Activated CD4-positive, alpha-beta T cell treated with anti-CD3 and anti-CD28 coated beads, Interleukin-10, Interleukin-2, amounts not matched to agents 100 ng/mL and 50 ng/mL, durations not matched to agents 16 hours and 8 hours (primary cell): ENCODE measurements around the gene KRTAP2-3.
"Not testable (repeated sequence)": the region's sequence is repeated elsewhere in the genome, so short reads cannot be mapped to it uniquely, and the experiment has no call there.

Source experiments
- DNase-seq: peaks from one replicate; pipeline ENCODE4 v3.0.0-alpha.2; 2020

The KRTAP2-3 gene

DNA sequence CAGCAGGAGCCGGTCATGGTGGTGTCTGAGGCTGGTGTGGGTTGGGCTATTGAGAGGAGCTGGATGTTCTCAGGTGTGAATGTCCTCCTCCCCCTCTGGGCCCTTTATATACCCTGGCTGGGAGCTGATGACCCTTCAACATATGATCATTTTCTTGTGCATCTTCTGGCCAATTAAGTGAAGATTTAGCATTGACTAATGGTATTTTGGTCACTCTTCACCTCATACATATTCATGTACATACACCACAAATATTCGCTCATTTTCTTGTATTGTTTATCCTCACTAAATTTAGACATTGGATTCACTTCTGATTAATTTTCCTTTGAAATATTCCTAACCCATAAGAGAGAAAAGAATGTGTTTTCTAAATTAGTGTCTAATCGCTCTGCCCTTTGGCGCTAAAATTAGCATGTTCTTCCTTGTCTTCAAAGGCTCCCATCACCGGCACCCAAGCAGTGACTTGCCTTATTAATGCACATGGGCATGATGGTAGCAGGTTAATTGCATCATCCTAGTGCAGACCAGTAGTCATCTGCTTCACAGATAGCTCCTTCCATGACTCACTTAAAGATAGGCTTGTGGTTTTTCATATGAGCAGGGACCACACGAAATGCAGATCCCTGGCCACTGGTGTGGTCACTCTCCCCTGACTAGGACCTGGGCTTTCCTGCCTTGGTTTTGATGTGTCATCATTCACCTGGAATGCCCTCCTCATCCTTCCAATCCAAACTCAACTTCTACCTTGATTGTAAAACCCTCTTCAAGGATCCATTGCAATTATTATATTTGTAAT, 6.1 kb upstream of the KRTAP2-3 start, which contains the start of gene KRTAP2-4:
Gene KRTAP2-4, minus strand, starts transcription at position 51 of the 796 bp plus-strand sequence. Its CDS starts 34 bp downstream, at position 17.
- peak; percentile 5 for DNase-seq

DNA sequence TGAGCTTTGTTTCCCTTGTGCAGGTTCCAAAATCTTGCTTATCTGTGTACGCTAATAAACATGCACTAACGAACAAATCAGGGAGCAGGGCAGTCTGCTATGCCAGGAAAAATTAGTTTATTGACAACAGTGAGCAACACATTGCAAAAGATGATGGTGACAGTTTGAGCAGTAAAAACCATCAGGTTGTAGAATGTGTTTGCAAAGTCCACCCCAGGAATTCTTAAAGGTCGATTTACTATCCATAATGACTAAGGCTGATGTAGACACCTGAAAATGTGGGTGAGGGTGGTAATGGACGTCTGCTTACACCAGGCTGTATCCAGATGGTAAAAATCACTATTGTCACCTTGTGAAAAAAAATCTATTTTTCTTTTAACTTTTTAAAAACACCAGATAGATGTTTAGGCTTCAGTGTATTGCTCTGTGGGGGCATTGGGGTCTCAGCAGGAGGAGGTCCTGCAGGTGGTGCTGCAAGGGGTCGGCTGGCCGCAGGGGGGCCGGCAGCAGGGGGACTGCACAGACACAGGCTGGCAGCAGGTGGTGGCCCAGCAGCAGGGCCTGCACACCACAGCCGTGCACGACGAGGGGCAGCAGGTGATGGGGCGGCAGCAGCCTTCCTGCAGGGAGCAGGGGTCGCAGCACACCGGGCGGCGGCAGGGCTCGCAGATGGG, 5.2 kb upstream of the KRTAP2-3 start:
- not testable (repeated sequence) for DNase-seq

DNA sequence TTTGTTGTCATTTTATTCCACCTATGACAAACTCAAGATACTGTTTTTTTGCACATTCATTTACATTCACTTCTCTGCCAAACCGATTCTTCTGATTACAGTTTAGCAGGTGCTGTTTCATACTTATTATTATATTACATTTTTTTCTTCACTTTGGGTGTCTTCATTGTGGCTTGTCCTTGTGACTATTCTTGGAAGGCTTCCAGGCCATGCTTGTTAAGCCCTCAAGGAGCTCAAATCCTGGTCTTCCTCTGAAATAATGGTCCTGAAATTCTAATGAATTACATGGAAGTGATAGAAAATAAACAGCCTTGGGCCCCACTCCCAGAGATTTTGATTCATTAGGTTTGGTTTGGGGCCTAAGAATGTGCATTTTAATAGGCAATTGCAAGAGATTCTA, 4.4 kb upstream of the KRTAP2-3 start:
- no peak for DNase-seq

DNA sequence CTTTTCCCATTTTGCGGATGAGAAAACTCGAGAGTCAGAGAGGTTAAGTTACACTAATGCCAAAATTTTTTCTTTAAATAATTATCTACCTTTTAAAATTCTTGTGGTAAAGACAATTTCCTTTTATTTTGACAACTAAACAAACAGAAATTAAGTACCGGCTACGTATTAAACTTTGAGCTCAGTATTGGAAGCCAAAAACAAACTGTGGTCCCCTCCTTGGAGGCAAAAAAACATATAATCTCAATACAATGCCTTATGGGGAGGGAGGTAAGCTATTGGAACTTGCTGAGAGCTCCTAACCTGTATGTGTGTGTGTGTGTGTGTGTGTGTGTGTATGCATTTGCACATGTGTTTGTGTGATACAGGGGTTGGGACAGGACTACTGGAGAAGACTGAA, 3.5 kb upstream of the KRTAP2-3 start:
- no peak for DNase-seq

DNA sequence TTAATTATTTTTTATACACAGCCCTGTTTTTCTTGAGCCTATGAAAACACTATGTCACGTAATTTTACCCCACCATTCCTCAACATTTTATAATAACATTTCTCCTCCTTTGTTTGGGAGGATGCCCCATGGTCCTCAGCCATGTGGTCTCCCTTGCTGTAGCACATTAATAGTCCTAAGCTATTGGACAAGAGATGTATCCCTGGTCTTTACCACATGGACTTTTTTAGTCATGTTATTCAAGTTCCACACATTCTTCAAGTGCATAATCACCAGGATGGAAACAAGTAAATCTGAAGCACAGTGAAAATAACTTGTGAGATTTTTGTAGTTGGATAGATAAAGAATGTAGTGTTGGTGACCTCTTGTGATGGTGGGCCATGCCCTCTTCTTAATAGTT, 2.0 kb upstream of the KRTAP2-3 start:
- no peak for DNase-seq

DNA sequence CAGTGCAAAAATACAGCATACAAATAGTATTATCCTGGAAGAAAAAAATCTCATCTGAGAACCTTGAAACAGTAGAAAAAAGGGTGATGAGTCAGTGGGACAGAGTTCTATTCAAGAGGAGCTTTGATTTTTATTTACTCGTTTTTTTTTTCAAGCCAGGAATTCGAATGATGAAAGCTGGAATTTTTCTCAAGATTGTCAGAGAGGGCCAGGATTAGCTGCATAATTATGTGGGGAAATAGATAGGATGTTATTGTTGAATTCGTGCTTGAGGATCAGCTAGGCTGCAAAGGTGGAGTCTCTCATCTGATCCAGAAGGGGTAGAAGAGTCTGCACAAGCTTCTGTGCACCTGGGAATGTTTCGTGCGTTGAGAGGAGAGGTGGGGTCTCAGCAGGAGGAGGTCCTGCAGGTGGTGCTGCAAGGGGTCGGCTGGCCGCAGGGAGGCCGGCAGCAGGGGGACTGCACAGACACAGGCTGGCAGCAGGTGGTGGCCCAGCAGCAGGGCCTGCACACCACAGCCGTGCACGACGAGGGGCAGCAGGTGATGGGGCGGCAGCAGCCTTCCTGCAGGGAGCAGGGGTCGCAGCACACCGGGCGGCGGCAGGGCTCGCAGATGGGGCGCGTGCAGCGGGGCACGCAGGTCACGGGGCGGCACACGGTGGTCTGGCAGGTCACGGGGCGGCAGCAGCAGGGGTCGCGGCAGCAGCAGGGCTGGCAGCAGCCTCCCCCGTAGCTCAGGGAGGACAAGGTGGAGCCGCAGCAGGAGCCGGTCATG, 450 bp downstream of the KRTAP2-3 start:
- DNase-seq, result not testable (repeated sequence)

DNA sequence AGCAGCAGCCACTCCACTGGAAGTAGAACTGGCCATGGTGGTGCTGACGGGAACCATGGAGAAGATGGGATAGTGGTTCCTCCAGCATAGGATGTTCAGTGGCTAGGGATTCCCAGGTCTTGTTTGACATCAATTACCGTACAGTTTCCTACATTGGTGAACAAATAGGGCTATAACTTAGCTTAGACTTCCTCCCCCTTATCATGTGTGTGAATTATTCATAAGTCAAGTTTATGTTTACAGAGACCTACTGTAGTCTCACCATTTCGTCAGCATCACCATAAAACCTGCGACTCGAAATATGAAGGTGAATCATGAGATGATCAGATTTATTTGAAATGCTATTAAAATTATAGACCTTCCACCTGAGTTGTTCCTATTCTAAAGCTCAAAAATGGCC, 1.2 kb downstream of the KRTAP2-3 start:
- no peak for DNase-seq

DNA sequence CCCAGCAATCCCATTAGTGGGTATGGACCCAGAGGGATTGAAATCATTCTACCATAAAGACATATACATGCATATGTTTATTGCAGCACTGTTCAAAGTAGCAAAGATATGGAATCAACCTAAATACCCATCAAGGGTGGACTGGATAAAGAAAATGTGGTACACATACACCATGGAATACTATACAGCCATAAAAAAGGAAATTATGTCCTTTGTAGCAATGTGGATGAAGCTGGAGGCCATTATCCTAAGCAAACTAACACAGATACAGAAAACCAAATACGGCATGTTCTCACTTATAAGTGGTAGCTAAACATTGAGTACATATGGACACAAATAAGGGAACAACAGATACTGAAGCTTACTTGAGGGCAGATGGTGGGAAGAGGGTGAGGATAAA, 2.4 kb downstream of the KRTAP2-3 start:
- no peak for DNase-seq

DNA sequence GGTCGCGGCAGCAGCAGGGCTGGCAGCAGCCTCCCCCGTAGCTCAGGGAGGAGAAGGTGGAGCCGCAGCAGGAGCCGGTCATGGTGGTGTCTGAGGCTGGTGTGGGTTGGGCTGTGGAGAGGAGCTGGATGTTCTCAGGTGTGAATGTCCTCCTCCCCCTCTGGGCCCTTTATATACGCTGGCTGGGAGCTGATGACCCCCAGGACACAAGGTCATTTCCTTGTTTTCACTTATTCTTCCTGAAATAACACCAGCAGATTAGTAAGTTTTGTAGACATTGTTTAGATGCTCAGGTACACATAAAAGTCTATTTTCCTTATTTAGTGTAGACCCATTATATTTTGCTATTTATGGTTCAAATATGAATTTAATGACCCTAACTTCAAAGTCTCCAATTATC, 4.8 kb downstream of the KRTAP2-3 start, which contains the start of gene KRTAP2-2:
Gene KRTAP2-2, minus strand, starts transcription at position 101 of the 400 bp plus-strand sequence. Its CDS starts 19 bp downstream, at position 82.
- DNase-seq, result not testable (repeated sequence)

DNA sequence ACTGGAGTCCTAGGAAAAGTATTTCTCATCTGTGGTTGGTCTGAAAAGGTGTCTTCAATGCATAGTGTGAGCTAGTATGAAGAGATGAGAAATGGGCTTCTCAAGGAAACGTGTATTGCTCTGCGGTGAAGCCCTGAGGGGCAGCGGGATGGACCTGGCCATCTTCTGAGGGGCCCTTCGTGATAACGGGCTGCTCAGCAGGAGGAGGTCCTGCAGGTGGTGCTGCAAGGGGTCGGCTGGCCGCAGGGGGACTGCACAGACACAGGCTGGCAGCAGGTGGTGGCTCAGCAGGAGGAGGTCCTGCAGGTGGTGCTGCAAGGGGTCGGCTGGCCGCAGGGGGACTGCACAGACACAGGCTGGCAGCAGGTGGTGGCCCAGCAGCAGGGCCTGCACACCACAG, 5.4 kb downstream of the KRTAP2-3 start:
- not testable (repeated sequence) for DNase-seq

DNA sequence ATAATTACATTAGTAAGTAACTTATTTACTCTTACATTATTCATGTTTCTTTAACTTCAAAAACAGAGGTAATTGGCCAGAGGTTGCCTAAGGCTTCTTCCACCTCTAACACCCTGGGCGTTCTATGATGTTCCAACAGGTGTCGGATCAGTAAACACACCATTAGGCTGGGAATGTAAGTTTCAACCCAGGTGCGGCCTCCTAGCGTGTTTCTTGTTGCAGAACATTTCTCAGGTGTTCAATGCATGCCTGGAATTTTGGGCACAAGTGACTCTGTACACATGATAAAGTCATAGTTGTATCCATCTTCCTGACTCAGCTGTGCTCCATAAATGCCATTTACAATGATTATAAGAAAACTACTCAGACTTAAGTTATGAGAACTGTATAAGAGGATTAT, 5.9 kb downstream of the KRTAP2-3 start:
- DNase-seq, result no peak

DNA sequence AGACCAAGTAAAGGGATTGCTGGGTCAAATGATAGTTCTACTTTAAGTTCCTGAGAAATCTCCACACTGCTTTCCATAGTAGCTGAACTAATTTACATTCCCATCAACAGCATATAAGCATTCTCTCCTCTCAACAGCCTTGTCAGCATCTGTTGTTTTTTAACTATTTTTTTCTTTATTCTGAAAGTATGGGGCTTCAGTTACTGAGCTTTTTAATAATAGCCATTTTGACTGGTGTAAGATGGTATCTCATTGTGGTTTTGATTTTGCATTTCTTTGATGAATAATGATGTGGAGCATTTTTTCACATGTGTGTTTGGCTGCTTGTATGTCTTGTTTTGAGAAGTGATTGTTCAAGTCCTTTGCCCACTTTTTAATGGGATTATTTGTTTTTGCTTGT, 7.3 kb downstream of the KRTAP2-3 start:
- DNase-seq, result no peak

DNA sequence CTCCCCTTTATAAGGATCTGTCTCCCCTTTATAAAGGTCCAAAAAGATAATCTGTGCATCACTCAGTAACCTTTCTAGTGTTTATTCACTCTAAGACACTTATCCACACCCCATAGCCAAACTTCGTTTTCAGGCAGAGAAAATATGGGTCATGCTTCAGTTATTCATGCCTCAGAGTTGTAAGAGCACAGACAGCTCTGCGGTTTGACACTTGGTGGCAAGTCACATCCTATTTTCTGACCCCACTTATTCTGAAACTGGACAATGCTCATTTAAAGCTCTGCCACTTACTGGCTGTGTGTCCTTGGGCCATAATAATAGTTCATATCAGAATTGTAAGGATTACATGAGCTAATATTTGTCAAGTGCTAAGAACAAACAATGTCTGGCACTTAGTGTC, 10.8 kb downstream of the KRTAP2-3 start:
- no peak for DNase-seq

DNA sequence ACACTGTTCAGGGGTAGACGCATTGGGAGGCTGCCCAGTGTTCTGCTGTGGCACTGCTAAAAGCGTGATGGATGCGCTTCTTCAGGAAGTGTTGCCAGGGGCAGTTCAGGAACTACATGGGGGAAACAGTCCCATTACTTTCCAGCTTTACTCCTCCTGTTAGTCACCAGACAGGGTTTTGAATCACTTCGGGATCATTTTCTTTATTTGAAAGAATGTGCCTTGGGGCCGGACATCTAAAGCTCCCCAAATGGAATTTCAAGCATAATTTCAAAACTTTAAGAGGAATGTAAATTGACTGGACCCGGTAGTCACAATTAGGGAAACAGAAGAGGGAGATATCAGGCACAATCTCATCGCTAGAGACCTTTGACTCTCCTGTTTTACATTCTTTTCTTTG, 11.5 kb downstream of the KRTAP2-3 start:
- DNase-seq, result no peak

DNA sequence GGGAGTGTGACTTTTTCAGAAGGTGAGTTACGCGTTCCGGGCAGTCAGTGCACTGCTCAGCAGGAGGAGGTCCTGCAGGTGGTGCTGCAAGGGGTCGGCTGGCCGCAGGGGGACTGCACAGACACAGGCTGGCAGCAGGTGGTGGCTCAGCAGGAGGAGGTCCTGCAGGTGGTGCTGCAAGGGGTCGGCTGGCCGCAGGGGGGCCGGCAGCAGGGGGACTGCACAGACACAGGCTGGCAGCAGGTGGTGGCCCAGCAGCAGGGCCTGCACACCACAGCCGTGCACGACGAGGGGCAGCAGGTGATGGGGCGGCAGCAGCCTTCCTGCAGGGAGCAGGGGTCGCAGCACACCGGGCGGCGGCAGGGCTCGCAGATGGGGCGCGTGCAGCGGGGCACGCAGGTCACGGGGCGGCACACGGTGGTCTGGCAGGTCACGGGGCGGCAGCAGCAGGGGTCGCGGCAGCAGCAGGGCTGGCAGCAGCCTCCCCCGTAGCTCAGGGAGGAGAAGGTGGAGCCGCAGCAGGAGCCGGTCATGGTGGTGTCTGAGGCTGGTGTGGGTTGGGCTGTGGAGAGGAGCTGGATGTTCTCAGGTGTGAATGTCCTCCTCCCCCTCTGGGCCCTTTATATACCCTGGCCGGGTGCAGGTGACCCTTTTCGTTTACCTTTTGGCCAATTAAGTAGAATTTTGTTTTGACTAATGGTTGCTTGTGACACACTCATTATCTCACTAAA, 13.0 kb downstream of the KRTAP2-3 start, which contains the start of gene KRTAP2-1:
Gene KRTAP2-1, minus strand, starts transcription at position 582 of the 731 bp plus-strand sequence. Its CDS starts 49 bp downstream, at position 533.
- DNase-seq, result not testable (repeated sequence)

DNA sequence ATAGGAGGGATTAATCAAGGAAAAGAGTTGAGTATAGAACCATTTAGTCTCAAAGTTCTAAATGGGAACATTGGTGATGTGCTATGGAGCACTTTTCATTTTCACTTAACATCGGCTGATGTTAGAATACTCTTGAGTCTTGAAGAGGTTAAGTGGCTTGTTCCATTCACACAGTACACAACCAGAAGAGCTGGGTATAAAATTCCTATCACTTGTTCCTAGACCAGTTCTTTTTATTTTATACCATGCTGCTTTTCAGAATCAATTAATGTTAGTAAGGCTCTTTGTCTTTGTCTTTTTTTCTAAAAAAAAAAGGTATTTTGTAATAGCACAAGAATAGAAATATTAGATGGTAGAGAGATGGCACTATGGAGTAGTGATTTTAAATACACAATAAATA, 17.0 kb downstream of the KRTAP2-3 start:
- DNase-seq, result no peak

DNA sequence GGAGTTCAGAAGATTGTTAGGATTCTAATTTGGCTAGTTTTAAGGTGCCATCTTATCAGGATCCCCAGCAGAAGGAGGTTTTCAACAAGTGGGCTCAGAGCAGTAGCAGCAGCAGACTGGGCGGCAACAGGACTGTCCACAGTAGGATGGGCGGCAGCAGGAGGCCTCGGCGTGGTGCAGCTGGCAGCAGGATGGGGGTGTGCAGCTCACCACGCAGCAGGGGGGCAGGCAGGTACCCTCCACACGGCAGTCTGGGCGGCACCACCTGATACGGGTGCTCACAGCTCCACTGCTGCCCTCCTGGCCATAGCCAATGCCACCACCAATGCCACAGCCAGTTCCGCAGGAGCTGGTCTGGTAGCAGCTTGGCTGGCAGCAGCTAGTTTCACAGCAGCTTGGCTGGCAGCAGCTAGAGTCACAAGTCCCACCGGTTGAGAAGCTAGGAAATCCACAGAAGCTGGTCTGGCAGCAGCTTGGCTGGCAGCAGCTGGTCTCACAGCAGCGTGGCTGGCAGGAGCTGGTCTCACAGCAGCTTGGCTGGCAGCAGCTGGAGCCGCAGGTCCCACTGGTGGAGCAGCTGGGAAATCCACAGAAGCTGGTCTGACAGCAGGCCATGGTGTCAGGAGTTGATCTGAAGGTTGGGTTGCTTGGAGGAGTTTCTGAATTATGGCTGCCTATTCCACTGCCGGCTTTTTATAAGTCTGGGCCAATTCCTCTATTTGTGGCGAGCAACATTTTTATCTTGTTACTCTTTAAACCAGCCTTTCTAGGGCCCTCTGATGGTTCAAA, 18.9 kb downstream of the KRTAP2-3 start, which contains the start of gene KRTAP1-1:
Gene KRTAP1-1, minus strand, starts transcription at position 668 of the 789 bp plus-strand sequence. Its CDS starts 53 bp downstream, at position 615.
- not testable (repeated sequence) for DNase-seq

DNA sequence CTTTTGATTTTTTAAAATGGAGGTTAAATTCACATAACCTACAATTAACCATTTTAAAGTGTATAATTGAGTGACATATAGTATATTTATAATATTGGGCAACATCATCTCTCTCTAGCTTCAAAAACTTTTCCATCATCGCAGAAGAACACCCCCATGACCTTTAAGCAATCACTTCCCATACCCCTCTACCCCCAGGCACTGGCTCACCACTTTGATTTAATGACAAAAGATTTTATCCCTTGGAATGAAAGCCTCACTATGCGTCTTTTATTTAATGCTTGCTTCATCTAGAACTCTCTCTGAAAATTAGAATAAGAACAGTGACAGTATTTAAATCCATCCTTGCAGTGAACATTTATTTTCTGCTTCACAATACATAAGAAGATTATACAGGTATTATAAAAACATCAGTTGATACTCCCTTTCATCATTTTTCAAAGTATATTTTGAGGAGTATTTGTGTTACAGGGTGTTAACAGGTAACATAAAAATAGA, 22.0 kb downstream of the KRTAP2-3 start:
- no peak for DNase-seq

DNA sequence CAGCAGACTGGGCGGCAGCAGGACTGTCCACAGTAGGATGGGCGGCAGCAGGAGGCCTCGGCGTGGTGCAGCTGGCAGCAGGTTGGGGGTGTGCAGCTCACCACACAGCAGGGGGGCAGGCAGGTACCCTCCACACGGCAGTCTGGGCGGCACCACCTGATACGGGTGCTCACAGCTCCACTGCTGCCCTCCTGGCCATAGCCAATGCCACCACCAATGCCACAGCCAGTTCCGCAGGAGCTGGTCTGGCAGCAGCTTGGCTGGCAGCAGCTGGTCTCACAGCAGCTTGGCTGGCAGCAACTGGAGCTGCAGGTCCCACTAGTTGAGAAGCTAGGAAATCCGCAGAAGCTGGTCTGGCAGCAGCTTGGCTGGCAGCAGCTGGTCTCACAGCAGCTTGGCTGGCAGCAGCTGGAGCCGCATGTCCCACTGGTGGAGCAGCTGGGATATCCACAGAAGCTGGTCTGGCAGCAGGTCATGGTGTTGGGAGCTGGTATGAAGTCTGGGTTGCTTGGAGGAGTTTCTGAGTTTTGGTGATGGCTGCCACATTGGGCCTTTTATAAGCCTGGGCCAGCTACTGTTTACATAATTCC, 25.5 kb downstream of the KRTAP2-3 start, which contains the start of gene KRTAP1-3:
Gene KRTAP1-3, minus strand, starts transcription at position 529 of the 590 bp plus-strand sequence. Its CDS starts 53 bp downstream, at position 476.
- DNase-seq, result not testable (repeated sequence)

DNA sequence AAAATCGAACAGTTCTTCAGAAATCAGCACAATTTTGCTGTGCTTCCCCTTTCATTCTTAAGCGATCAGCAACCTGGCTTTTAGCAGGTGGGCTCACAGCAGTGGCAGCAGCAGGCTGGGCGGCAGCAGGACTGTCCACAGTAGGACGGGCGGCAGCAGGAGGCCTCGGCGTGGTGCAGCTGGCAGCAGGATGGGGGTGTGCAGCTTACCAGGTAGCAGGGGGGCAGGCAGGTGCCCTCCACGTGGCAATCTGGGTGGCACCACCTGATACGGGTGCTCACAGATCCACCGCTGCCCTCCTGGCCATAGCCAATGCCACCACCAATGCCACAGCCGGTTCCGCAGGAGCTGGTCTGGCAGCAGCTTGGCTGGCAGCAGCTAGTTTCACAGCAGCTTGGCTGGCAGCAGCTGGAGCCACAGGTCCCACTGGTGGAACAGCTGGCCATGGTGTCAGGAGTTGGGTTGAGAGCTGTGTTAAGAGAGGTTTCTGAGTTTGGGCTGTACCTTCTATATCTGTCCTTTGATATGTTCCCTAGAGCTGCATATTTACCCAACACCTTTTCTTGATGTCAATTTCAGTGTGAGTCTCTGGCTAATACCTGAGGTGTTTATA, 30.2 kb downstream of the KRTAP2-3 start, which contains the start of gene KRTAP1-4:
Gene KRTAP1-4, minus strand, starts transcription at position 563 of the 613 bp plus-strand sequence. Its CDS starts 117 bp downstream, at position 446.
- DNase-seq, result no peak
